H9 (cell line): ENCODE data around the gene BIVM. TPM values are rescaled to one million over a fixed set of nuclear protein-coding genes. Genes with fewer than 3 reads are reported as not detected.

Experiments
- DNase-seq: peaks from one replicate; pipeline ENCODE4 v3.0.0-alpha.2; 2017
- H2AFZ ChIP-seq: one replicate; pipeline ENCODE4 v1.6.1; 2013; ENCODE audit warnings: mild to moderate bottlenecking, low read length, control low read depth, moderate library complexity
- H2AK5ac ChIP-seq: 2 replicates; pipeline ENCODE4 v1.6.1; 2013; ENCODE audit warnings: low read length, control low read depth, mixed read lengths; ENCODE audit not compliant: insufficient read length
- H2BK120ac ChIP-seq: one replicate; pipeline ENCODE4 v1.6.1; 2013; ENCODE audit warnings: low read depth, mild to moderate bottlenecking, low read length, control low read depth, inconsistent platforms; ENCODE audit not compliant: poor library complexity, severe bottlenecking
- H2BK12ac ChIP-seq: 2 replicates; pipeline ENCODE4 v1.6.1; 2013; ENCODE audit warnings: low read length, control low read depth, mixed read lengths, low read depth; ENCODE audit not compliant: insufficient read length
- H2BK15ac ChIP-seq: 2 replicates; pipeline ENCODE4 v1.6.1; 2013; ENCODE audit warnings: low read depth, low read length, control low read depth
- H2BK20ac ChIP-seq: one replicate; pipeline ENCODE4 v1.6.1; 2013; ENCODE audit warnings: low read depth, mild to moderate bottlenecking, low read length, control low read depth, inconsistent platforms; ENCODE audit not compliant: poor library complexity, severe bottlenecking
- H2BK5ac ChIP-seq: 2 replicates; pipeline ENCODE4 v1.6.1; 2013; ENCODE audit warnings: low read length, control low read depth, mixed read lengths; ENCODE audit not compliant: insufficient read length
- H3K14ac ChIP-seq: 2 replicates; pipeline ENCODE4 v1.6.1; 2013; ENCODE audit warnings: low read length, control low read depth; ENCODE audit not compliant: insufficient read depth
- H3K18ac ChIP-seq: 2 replicates; pipeline ENCODE4 v1.6.1; 2013; ENCODE audit warnings: low read depth, mild to moderate bottlenecking, mixed read lengths, low read length, control low read depth; ENCODE audit not compliant: insufficient read length
- H3K23ac ChIP-seq: 2 replicates; pipeline ENCODE4 v1.6.1; 2013; ENCODE audit warnings: low read length, control low read depth, mixed read lengths, low read depth; ENCODE audit not compliant: insufficient read length
- H3K23me2 ChIP-seq: 2 replicates; pipeline ENCODE4 v1.6.1; 2013; ENCODE audit warnings: low read depth, mild to moderate bottlenecking, mixed read lengths, low read length, control low read depth; ENCODE audit not compliant: insufficient read length, poor library complexity, severe bottlenecking
- H3K27ac ChIP-seq: 2 replicates; pipeline ENCODE4 v1.5.1; 2013; ENCODE audit warnings: low read length, control low read depth, mixed read lengths, low read depth; ENCODE audit not compliant: insufficient read length
- H3K27me3 ChIP-seq: 2 replicates; pipeline ENCODE4 v1.6.1; 2013; ENCODE audit warnings: low read length, control low read depth, inconsistent platforms; ENCODE audit not compliant: insufficient read depth
- H3K4ac ChIP-seq: 2 replicates; pipeline ENCODE4 v1.6.1; 2013; ENCODE audit warnings: low read depth, mild to moderate bottlenecking, control low read depth, inconsistent platforms, low read length, moderate library complexity
- H3K4me1 ChIP-seq: 2 replicates; pipeline ENCODE4 v1.6.1; 2013; ENCODE audit warnings: low read length, control low read depth, inconsistent platforms; ENCODE audit not compliant: insufficient read depth
- H3K4me2 ChIP-seq: 2 replicates; pipeline ENCODE4 v1.6.1; 2013; ENCODE audit warnings: low read length, control low read depth, mixed read lengths; ENCODE audit not compliant: insufficient read length, insufficient read depth
- H3K56ac ChIP-seq: 2 replicates; pipeline ENCODE4 v1.6.1; 2013; ENCODE audit warnings: low read depth, mild to moderate bottlenecking, mixed read lengths, low read length, control low read depth; ENCODE audit not compliant: insufficient read length
- H3K79me1 ChIP-seq: 2 replicates; pipeline ENCODE4 v1.6.1; 2013; ENCODE audit warnings: low read depth, mild to moderate bottlenecking, moderate library complexity, low read length, control low read depth, inconsistent platforms; ENCODE audit not compliant: insufficient read depth, poor library complexity, severe bottlenecking
- H3K79me2 ChIP-seq: 2 replicates; pipeline ENCODE4 v1.6.1; 2013; ENCODE audit warnings: low read length, control low read depth, inconsistent platforms; ENCODE audit not compliant: insufficient read depth
- H3K9ac ChIP-seq: 2 replicates; pipeline ENCODE4 v1.6.1; 2013; ENCODE audit warnings: low read length, control low read depth, mixed read lengths; ENCODE audit not compliant: insufficient read length; ENCODE audit errors: extremely low read depth
- H3K9me3 ChIP-seq: one replicate; pipeline ENCODE4 v1.6.1; 2013; ENCODE audit warnings: low read depth, low read length, inconsistent platforms; ENCODE audit not compliant: control insufficient read depth
- H3T11ph ChIP-seq: one replicate; pipeline ENCODE4 v1.6.1; 2013; ENCODE audit warnings: mild to moderate bottlenecking, low read length, control low read depth, inconsistent platforms
- H4K20me1 ChIP-seq: one replicate; pipeline ENCODE4 v1.6.1; 2013; ENCODE audit not compliant: control insufficient read depth, insufficient read length, insufficient read depth
- H4K5ac ChIP-seq: 2 replicates; pipeline ENCODE4 v1.6.1; 2013; ENCODE audit warnings: low read depth, mild to moderate bottlenecking, mixed read lengths, low read length, control low read depth; ENCODE audit not compliant: insufficient read length
- H4K8ac ChIP-seq: replicated peaks from 2 replicates; pipeline ENCODE4 v1.6.1; 2013; ENCODE audit warnings: low read length, control low read depth, mixed read lengths, low read depth; ENCODE audit not compliant: insufficient read length
- H4K91ac ChIP-seq: 2 replicates; pipeline ENCODE4 v1.6.1; 2013; ENCODE audit warnings: low read depth, mild to moderate bottlenecking, moderate library complexity, mixed read lengths, low read length, control low read depth; ENCODE audit not compliant: insufficient read length
- H3K27ac Mint-ChIP-seq, 3 experiments: 2 replicates in 2 of 3; 3 replicates in 1 of 3; pipeline ENCODE4 v1.8.0; 2020 to 2021; ENCODE audit warnings: mixed read lengths in 3 of 3, mild to moderate bottlenecking in 1 of 3, moderate library complexity in 1 of 3
- H3K27me3 Mint-ChIP-seq: 2 replicates; pipeline ENCODE4 v1.8.0; 2021; ENCODE audit warnings: low read depth, mild to moderate bottlenecking, moderate library complexity, mixed read lengths
- H3K36me3 Mint-ChIP-seq, 3 experiments: 2 replicates in 2 of 3; 3 replicates in 1 of 3; pipeline ENCODE4 v1.8.0; 2020 to 2021; ENCODE audit warnings: low read depth in 3 of 3, mixed read lengths in 3 of 3; ENCODE audit not compliant: insufficient read depth in 1 of 3
- H3K4me1 Mint-ChIP-seq, 2 experiments: 2 replicates each; pipeline ENCODE4 v1.8.0; 2020; ENCODE audit warnings: mixed read lengths in 2 of 2
- H3K4me3 Mint-ChIP-seq, 2 experiments: 2 replicates in 1 of 2; 3 replicates in 1 of 2; pipeline ENCODE4 v1.8.0; 2020 to 2021; ENCODE audit warnings: mild to moderate bottlenecking in 2 of 2, mixed read lengths in 2 of 2, moderate library complexity in 1 of 2
- H3K9me3 Mint-ChIP-seq, 2 experiments: 2 replicates in 1 of 2; 3 replicates in 1 of 2; pipeline ENCODE4 v1.8.0; 2020; ENCODE audit warnings: mild to moderate bottlenecking in 2 of 2, mixed read lengths in 2 of 2, moderate library complexity in 1 of 2
- CTCF ChIP-seq: fragments of 200-600 bp; sonication (generic); conservative IDR thresholded peaks from 3 replicates; pipeline ENCODE4 v1.8.0; 2021; ENCODE audit warnings: antibody characterized with exemption, mild to moderate bottlenecking
- WGBS: extraction: QIAGEN DNeasy Blood & Tissue Kit; methylation state at CpG from one replicate; pipeline ENCODE4 v1.1.7; 2013; ENCODE audit warnings: missing lambda C conversion rate, low lambda C conversion rate, mixed read lengths; ENCODE audit not compliant: insufficient read length; ENCODE audit errors: extremely low coverage; 5-methylcytosine and 5-hydroxymethylcytosine counted together
- total RNA-seq: library from RNA; stranded (reverse); gene quantifications from 2 replicates; pipeline ENCODE4 v1.2.1, GENCODE V29; 2021

BIVM gene
- total RNA-seq, 1 experiment from 2014 or later = 9.0 TPM

GRCh38 chr13:102772042-102772425 lies 26.9 kb upstream of the BIVM start:
- H4K91ac ChIP-seq = no peak overlapping the region
- H4K20me1 ChIP-seq = no peaks in the 10 kb centered on the region
- no peak overlapping the region for H3T11ph ChIP-seq
- H3K27me3 ChIP-seq = no peaks in the 10 kb centered on the region; the same call in 1 of the 2 replicates
- H2AFZ ChIP-seq = no peak overlapping the region
- no peak overlapping the region for H2BK15ac ChIP-seq
- H2BK20ac ChIP-seq = no peak overlapping the region
- no peak overlapping the region for H2BK12ac ChIP-seq
- peaks cover 10 to 14% of the 10 kb centered on the region in 2 experiments for H3K4me1 Mint-ChIP-seq
- no peak overlapping the region for H3K27ac Mint-ChIP-seq
- peaks cover 5% of the 10 kb centered on the region for H3K23me2 ChIP-seq
- TF ChIP-seq CTCF = no peak
- H3K9ac ChIP-seq = no peak overlapping the region
- H3K79me1 ChIP-seq = no peaks in the 10 kb centered on the region
- no peak overlapping the region for H3K4me2 ChIP-seq
- H2BK120ac ChIP-seq = no peak overlapping the region
- peaks cover 0 to 2% of the 10 kb centered on the region in 2 experiments; a peak in 1 of 5 replicates for H3K9me3 Mint-ChIP-seq
- no peak overlapping the region for H2AK5ac ChIP-seq
- no peak overlapping the region for H4K5ac ChIP-seq
- H4K8ac ChIP-seq = no peak overlapping the region
- no peak overlapping the region for H3K18ac ChIP-seq
- no peak for DNase-seq
- H2BK5ac ChIP-seq = no peak overlapping the region
- no peak overlapping the region for H3K27ac ChIP-seq
- peaks cover 0 to 5% (median 0%) of the 10 kb centered on the region in 3 experiments; a peak in 3 of 7 replicates for H3K36me3 Mint-ChIP-seq
- no peak overlapping the region for H3K23ac ChIP-seq
- H3K9me3 ChIP-seq = no peaks in the 10 kb centered on the region
- peaks cover 2% of the 10 kb centered on the region; the same call in 1 of the 2 replicates for H3K4me1 ChIP-seq
- H3K14ac ChIP-seq = no peak overlapping the region
- no peaks in the 10 kb centered on the region for H3K79me2 ChIP-seq
- H3K27me3 Mint-ChIP-seq = peaks cover 9% of the 10 kb centered on the region
- H3K4me3 Mint-ChIP-seq = peak overlapping the region; percentile 83 to 89; a peak in 4 of 5 replicates
- H3K4ac ChIP-seq = no peak overlapping the region
- no CpG with 5 or more reads among the region's 16 CpGs for WGBS
- H3K56ac ChIP-seq = no peak overlapping the region
